ENCODE data around the gene MOG. TPM values are rescaled to one million over a fixed set of nuclear protein-coding genes. Genes with fewer than 3 reads are reported as not detected.

The MOG gene
- total RNA-seq, result not detected in 2 replicates

DNA sequence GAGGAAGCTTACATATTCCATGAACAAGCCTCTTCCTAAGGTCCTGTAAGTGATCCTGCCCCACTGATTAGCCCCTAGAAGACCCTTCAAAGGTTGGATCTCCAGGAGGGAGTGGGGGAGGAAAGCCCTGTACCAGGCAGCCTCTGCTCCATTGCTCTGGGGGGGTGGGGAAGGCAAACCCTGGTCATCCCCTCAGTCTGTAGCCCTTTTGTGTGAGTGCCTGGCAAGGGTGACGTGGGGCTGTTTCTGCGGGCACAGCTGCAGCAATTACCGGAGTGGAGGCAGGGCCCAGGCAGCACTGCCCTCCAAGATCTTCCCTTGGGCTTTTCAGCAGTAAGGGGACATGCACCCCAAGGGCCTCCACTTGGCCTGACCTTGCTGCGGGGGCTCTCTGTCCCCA, at the start of gene MOG:
Gene MOG (plus strand): TSS at position 295 of the 400 bp plus-strand sequence. CDS start 118 bp downstream, outside the sequence.

GRCh38 chr6:29632789-29633533, 23.9 kb upstream of the MOG start, which contains the start of gene GABBR1:
TSS of gene GABBR1 (minus strand) at chr6:29633183. CDS start at chr6:29632385, 798 bp downstream.

DNA sequence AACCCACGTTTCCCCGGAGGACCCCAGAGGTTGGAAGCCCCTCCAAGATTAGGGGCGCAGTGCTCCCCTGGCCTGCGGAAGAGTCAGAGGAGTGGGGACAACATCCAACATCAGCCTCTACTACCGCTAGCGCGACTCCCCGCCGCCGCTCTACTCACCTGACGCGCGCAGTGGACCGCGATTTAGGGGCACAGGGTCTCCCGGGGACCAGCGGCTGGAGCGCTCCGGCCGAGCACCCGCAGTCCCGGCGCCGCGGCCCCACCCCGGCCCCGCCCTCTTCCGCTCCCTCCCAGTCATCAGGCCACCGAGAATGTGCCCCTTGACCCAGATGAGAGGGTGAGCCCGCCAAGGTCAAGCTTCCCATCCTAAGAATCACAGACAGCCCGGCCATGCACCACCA, 24.0 kb downstream of the MOG start, which contains the start of gene ZFP57:
Gene ZFP57 (minus strand): TSS at position 249 of the 400 bp plus-strand sequence. CDS start 4,149 bp downstream, outside the sequence.

Other genes starting within 250 kb of the MOG start
- not detected in 2 replicates for gene OR12D1, start 242.2 kb upstream of the MOG start, total RNA-seq
- gene OR10C1, start 217.8 kb upstream of the MOG start, total RNA-seq, result not detected in 2 replicates
- gene OR11A1, start 200.0 kb upstream of the MOG start, total RNA-seq, result not detected in 2 replicates
- gene OR2H1, start 199.9 kb upstream of the MOG start, total RNA-seq, result not detected in 2 replicates
- not detected in 2 replicates for gene MAS1L, start 169.1 kb upstream of the MOG start, total RNA-seq
- 0.30 TPM in 1 of 2 replicates, not detected in the other for gene UBD, start 97.4 kb upstream of the MOG start, total RNA-seq
- gene OR2H2, start 72.0 kb upstream of the MOG start, total RNA-seq, result not detected in 2 replicates
- gene GABBR1, start 23.9 kb upstream of the MOG start, total RNA-seq, result 13.1 and 18.6 TPM in 2 replicates
- gene ZFP57, start 24.1 kb downstream of the MOG start, total RNA-seq, result 0.69 TPM in 1 of 2 replicates, not detected in the other
- 4.4 and 8.0 TPM in 2 replicates for gene HLA-F, start 66.3 kb downstream of the MOG start, total RNA-seq
- gene HLA-G, start 170.7 kb downstream of the MOG start, total RNA-seq, result not detected in 2 replicates